GM23248 (cell line): ENCODE measurements around the gene SEMA3G.

Experiments
- EZH2 ChIP-seq: fragments of 200-600 bp; sonication (generic); IDR thresholded peaks from 2 replicates; pipeline ENCODE4 v1.6.1; 2018; ENCODE audit warnings: antibody characterized with exemption, mild to moderate bottlenecking; ENCODE audit not compliant: insufficient read depth, poor library complexity, severe bottlenecking
- EZH2phosphoT487 ChIP-seq: fragments of 200-600 bp; sonication (generic); IDR thresholded peaks from 2 replicates; pipeline ENCODE4 v1.6.1; 2018; ENCODE audit warnings: antibody characterized with exemption, moderate library complexity, mild to moderate bottlenecking, low read depth; ENCODE audit not compliant: insufficient read depth

GRCh38 chr3:52477076-52477795 lies 32.3 kb upstream of the SEMA3G start:
- TF ChIP-seq EZH2 (no peak), EZH2phosphoT487 (no peak)
